HG02884 (cell line): ENCODE results near the gene CBY1.

ENCODE experiments used
- ATAC-seq: cut with Tn5 transposase; IDR thresholded peaks from one replicate; pipeline ENCODE4 v1.9.1; 2021; ENCODE audit warnings: mild to moderate bottlenecking, moderate library complexity; ENCODE audit not compliant: unreplicated experiment

The CBY1 gene

DNA sequence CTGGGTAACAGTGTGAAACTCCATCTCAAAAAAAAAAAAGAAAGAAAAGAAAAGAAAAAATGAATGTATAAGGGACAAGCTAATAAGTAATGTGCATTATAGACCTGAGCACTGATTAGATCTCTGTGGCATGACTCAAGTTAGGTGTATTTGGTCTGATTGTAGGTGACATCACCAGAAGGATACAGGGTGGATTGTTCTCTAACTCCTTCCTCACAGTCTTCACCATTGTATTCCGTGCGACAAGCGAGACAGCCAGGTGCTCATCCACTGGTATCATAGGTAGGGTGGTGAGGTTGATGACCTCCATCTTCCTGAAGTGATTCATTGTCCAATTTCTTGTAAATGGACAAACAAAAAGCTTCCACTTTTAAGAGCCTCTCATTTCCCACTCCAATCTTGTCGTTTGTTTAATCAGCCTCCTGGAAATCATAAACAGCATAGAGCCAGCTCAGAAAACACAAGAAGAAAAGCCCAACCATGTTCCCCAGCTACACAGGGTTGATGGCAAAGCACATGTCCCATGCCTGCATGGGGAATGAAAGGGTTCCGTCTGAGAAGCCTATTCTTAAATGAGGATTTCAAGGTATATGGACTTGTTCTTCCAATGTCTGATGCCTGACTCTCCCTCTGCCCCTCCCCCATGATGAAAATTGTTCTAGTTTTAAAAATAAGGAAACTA, 6.5 kb upstream of the CBY1 start:
- ATAC-seq, result no peak

- ATAC-seq, result no peak
Observed at GRCh38 chr22:38652859-38653258, 3.6 kb upstream of the CBY1 start.

GRCh38 chr22:38653741-38654140, 2.7 kb upstream of the CBY1 start:
- no peak for ATAC-seq

GRCh38 chr22:38655519-38656255, 751 bp upstream of the CBY1 start:
- ATAC-seq, result no peak

GRCh38 chr22:38657045-38657909, 839 bp downstream of the CBY1 start:
- ATAC-seq, result no peak

DNA sequence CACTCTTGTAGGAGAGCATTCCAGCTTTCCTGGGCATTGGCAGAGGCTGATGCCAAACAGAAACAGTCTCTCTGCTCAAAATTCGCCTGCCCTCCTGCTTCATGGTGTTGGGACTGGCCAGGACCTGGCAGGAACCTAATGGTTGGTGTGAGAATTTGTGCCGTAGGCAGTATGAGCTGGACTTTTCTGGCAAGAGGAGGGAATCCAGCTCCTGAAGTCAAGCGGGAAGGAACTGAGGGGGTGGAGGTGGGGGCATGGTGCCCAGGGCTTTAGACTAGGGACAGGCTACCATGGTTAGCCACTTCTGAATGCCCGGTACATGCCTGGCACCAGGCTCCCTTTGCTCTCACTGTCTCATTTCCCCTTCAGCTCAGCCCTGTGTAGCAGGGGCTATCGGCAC, 18.4 kb downstream of the CBY1 start:
- no peak for ATAC-seq

GRCh38 chr22:38675833-38676232, 19.4 kb downstream of the CBY1 start:
- no peak for ATAC-seq

DNA sequence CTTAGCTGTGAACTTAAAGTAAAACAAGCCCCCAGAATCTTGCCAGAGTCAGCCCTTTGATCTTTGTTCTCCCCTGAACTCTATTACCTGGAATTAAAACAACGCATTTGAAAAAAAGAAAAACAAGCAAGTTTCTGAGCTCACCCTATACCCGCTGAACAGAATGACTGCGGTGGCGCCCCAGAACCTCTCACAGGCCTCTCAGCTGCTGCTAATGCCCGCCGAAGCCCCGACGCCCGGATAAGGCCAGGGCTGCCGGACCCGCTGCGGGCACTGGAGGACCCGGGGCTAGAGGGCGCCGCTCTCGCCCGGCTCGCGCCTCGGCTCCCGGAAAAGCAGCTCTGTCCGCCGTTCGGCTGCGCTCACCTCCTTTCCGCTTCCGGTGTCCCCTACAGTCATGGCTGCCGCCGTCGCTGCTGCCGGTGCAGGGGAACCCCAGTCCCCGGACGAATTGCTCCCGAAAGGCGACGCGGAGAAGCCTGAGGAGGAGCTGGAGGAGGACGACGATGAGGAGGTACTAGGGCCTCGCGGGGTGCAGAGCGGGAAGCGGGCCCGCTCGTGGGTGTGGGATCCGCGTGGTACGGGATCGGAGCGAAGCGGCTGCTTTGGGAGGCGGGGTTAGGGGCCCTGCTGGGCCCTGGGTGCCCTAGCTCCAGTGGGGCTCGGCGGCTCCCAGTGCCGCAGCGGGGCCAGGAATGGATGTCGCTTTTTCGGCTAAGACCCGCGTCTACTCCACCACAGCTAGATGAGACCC, 25.3 kb downstream of the CBY1 start, which contains the start of gene TOMM22:
Gene TOMM22 (plus strand): TSS at position 376 of the 754 bp plus-strand sequence. CDS start 22 bp downstream, at position 398.
- peak; percentile 94 for ATAC-seq

DNA sequence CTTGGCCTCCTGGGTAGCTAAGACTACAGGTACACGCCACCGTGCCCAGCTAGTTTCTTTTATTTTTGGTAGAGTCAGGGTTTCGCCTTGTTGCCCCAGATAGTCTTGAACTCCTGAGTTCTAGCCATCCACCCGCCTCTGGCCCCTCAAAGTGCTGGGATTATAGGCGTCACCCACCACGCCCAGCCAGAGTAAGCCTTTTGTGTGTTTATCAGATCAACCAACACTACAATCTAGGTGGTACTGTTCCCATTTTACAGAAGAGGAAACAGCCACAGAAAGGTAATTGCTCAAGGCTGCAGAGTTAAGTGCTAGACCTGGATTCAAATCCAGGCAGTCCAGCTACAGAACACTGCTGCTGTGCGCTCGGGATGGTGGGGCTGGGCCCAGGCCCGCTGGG, 28.5 kb downstream of the CBY1 start:
- ATAC-seq, result no peak

DNA sequence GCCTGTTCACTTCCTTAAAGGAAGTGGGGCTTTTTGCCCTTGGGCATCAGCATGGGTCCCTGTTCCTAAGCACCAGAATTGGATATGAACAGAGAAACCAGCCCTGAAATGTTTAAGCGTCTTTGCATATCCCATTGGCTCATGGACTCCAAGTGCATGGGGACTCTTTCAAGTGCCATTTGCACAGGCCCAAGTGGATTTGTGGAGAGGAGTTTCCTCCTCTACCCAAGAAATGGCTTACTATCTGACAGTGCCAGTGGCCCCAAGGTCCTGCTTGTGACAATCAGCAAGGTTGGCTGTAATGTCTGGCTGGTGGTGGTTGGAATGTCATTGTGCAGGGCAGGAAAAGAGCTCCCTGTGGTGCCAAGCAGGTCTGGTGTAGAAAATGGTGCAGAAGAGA, 29.3 kb downstream of the CBY1 start:
- no peak for ATAC-seq

GRCh38 chr22:38689651-38690050, 33.2 kb downstream of the CBY1 start:
- no peak for ATAC-seq

DNA sequence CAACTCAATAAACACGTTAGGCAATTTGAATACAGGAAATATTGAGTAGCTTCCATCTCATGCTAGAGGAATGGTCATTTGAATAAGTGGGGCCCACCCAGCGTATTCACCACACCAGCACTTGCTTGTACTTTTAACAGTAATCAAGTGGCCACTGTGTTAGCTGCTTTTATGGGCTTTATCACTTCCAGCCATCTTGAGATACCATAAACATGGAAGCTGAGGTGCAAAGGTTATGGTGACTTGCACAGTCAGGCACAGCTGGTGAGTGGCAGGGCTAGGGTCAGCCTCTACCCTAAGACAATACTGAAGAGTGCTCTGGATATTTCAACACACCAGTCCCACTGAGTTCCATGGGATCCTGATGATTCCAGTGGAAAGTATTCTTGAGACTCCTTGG, 37.6 kb downstream of the CBY1 start:
- no peak for ATAC-seq

DNA sequence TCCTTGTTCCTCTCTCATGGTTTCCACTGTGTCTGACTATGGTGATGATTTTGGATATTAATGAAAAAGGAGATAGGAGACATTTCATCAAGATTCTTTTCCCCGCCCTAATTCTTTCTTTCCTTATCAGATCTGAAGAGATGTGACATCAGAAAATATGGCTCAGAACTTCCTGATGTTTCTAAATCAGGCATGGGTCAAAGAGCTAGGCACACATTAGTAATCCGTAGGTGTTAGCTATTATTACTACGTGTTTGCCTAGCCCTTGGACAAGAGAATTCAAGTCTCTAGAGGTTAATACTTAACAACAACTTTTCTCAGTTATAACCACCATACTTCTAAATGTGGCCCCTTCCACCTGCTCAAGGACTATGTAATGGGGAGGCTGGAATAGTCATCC, 38.5 kb downstream of the CBY1 start:
- ATAC-seq, result no peak

GRCh38 chr22:38696606-38697424, 40.4 kb downstream of the CBY1 start:
- no peak for ATAC-seq

DNA sequence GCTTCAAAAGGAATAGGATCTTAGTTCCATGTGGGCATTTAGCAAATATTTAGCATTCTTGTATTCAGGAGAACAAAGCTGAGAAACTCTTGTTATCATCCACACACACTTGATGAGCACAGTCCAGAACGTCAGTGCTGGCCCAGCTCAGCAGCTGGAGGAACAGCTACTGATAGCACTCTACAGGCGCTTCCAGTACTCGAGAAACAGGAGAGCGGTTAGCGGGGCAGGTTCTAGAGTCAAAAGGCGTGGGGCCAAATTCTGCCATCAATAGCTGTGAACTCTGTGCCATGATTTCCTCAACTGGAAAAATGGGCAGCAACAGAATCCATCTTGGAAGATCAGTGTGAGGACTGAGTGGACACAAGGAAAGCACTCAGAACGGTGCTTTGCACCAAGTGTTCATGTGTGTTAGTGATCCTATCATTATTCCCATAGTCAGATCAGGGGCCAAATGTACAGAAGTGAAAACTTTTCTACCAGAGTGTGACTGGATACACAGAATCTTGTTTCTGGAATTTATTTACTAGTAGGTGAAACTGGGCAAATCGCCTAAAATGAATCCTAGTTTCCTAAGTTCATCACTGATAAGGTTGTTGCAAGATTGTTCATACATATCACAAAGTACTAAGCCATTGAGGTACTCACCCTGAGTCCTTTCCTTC, 41.1 kb downstream of the CBY1 start:
- ATAC-seq, result no peak

DNA sequence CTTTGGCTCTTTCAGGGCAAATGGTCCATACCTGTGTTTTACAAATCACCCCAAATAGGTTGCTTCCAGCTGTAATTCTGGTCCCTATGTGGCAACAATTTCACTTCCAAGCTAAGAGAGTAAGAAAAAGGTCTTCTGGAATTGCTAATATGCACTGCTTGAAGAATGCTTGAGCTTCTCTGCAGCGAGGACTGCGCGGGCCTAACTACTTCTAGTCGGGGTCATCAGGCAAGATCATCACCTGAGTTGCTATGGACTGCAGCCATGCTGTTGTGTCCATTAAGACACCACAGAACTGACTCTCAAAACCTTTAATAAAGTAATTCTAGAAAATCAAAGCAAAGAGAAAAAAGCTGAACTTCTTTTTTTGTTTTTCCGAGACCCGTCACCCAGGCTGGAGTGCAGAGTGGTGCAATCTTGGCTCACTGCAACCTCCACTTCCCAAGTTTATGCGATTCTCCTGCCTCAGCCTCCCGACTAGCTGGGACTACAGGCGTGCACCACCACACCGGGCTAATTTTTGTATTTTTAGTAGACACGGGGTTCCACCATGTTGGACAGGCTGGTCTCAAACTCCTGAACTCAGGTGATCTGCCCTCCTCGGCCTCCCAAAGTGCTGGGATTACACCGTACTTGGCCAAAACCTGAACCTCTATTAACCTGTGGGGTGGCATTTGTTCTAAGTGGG, 42.1 kb downstream of the CBY1 start:
- no peak for ATAC-seq

GRCh38 chr22:38699143-38699542, 42.7 kb downstream of the CBY1 start:
- no peak for ATAC-seq

- no peak for ATAC-seq
Observed at GRCh38 chr22:38699784-38700183, 43.3 kb downstream of the CBY1 start.

- ATAC-seq, result peak; percentile 7
Observed at GRCh38 chr22:38700270-38700788, 43.9 kb downstream of the CBY1 start.
